Measurements from ENCODE around the gene INPP5K. TPM values are rescaled to one million over a fixed set of nuclear protein-coding genes. Genes with fewer than 3 reads are reported as not detected.
A peak's percentile ranks its signal among the peaks of the same experiment; 100 is the strongest.
"Not testable (repeated sequence)": the region's sequence is repeated elsewhere in the genome, so short reads cannot be mapped to it uniquely, and the experiment has no call there.

INPP5K gene
- total RNA-seq, 1 donor from 2014 or later = 22.4 TPM

- no peak for DNase-seq (ENCODE audit: low spot score in 2 of 2, unreplicated experiment in 2 of 2)
- Mint-ChIP-seq H3K9me3 (no peaks in the 10 kb centered on the region), H3K4me3 (no peak overlapping the region), H3K27ac (peak overlapping the region; percentile 9), H3K4me1 (peaks cover 8% of the 10 kb centered on the region), H3K36me3 (peaks cover 6% of the 10 kb centered on the region), H3K27me3 (ENCODE audit: low read depth) (no peaks in the 10 kb centered on the region)
- no peak for TF ChIP-seq CTCF (IDR thresholded peaks at IDR 0.05; ENCODE audit: unreplicated experiment)
Observed at GRCh38 chr17:1449412-1449967, 66.9 kb downstream of the INPP5K start.

GRCh38 chr17:1447052-1447451 is 69.4 kb downstream of the INPP5K start:
- H3K27ac Mint-ChIP-seq = peak overlapping the region; percentile 47
- no peak overlapping the region for H3K4me3 Mint-ChIP-seq
- H3K27me3 Mint-ChIP-seq (ENCODE audit: low read depth) = no peaks in the 10 kb centered on the region
- TF ChIP-seq CTCF (IDR thresholded peaks at IDR 0.05; ENCODE audit: unreplicated experiment) = no peak
- no peak for DNase-seq (ENCODE audit: low spot score in 2 of 2, unreplicated experiment in 2 of 2)
- peaks cover 6% of the 10 kb centered on the region for H3K36me3 Mint-ChIP-seq
- no peaks in the 10 kb centered on the region for H3K9me3 Mint-ChIP-seq
- H3K4me1 Mint-ChIP-seq = no peaks in the 10 kb centered on the region

GRCh38 chr17:1446201-1446600 is 70.2 kb downstream of the INPP5K start:
- no peak for DNase-seq (ENCODE audit: low spot score in 2 of 2, unreplicated experiment in 2 of 2)
- Mint-ChIP-seq H3K9me3 (no peaks in the 10 kb centered on the region), H3K27ac (peak overlapping the region; percentile 30), H3K4me1 (no peaks in the 10 kb centered on the region), H3K36me3 (peaks cover 6% of the 10 kb centered on the region), H3K27me3 (ENCODE audit: low read depth) (no peaks in the 10 kb centered on the region), H3K4me3 (no peak overlapping the region)
- no peak for TF ChIP-seq CTCF (IDR thresholded peaks at IDR 0.05; ENCODE audit: unreplicated experiment)

GRCh38 chr17:1445695-1446094 is 70.7 kb downstream of the INPP5K start:
- H3K9me3 Mint-ChIP-seq; H3K4me3 Mint-ChIP-seq; DNase-seq (ENCODE audit: low spot score in 2 of 2, unreplicated experiment in 2 of 2); H3K36me3 Mint-ChIP-seq; H3K27me3 Mint-ChIP-seq (ENCODE audit: low read depth); H3K4me1 Mint-ChIP-seq: not testable (repeated sequence)
- peak overlapping the region; percentile 32 for H3K27ac Mint-ChIP-seq

Other genes with a start within 250 kb of the INPP5K start
- gene BHLHA9, start 246.2 kb downstream of the INPP5K start, total RNA-seq = not detected in 3 replicates
- not detected in 3 replicates for gene TRARG1, start 236.9 kb downstream of the INPP5K start, total RNA-seq
- gene YWHAE, start 116.4 kb downstream of the INPP5K start, total RNA-seq = 714 to 730 TPM (median 714 TPM) in 3 replicates
- 38.2 to 41.9 TPM (median 41.3 TPM) in 3 replicates for gene CRK, start 60.4 kb downstream of the INPP5K start, total RNA-seq
- gene MYO1C, start 23.9 kb downstream of the INPP5K start, total RNA-seq = 144 to 149 TPM (median 147 TPM) in 3 replicates
- gene PITPNA, start 46.2 kb upstream of the INPP5K start, total RNA-seq = 58.3 to 63.4 TPM (median 61.8 TPM) in 3 replicates
- 12.4 to 13.3 TPM (median 12.4 TPM) in 3 replicates for gene SLC43A2, start 112.2 kb upstream of the INPP5K start, total RNA-seq
- 1.5 to 2.1 TPM (median 1.8 TPM) in 3 replicates for gene SCARF1, start 129.1 kb upstream of the INPP5K start, total RNA-seq
- gene RILP, start 133.3 kb upstream of the INPP5K start, total RNA-seq = 3.4 to 3.8 TPM (median 3.5 TPM) in 3 replicates
- 331 to 354 TPM (median 334 TPM) in 3 replicates for gene PRPF8, start 168.3 kb upstream of the INPP5K start, total RNA-seq
- 8.6 to 9.2 TPM (median 8.7 TPM) in 3 replicates for gene TLCD2, start 193.8 kb upstream of the INPP5K start, total RNA-seq
- gene WDR81, start 208.1 kb upstream of the INPP5K start, total RNA-seq = 20.3 to 22.9 TPM (median 20.6 TPM) in 3 replicates
- 0.32 to 0.63 TPM (median 0.44 TPM) in 3 replicates for gene SERPINF2, start 226.3 kb upstream of the INPP5K start, total RNA-seq
- gene SERPINF1, start 245.4 kb upstream of the INPP5K start, total RNA-seq = 69.6 to 72.5 TPM (median 71.4 TPM) in 3 replicates

All from mesothelial cell of epicardium (in vitro differentiated cells).